ENCODE data around the gene DTX3L. TPM values are rescaled to one million over a fixed set of nuclear protein-coding genes. Genes with fewer than 3 reads are reported as not detected.

The DTX3L gene
- total and polyA plus RNA-seq, 2 of the 8 experiments (the other 6 are each of a cell fraction or from before 2014, with no cell fraction given) = 1.7 to 11.3 TPM

GRCh38 chr3:122564155-122564912, at the start of gene DTX3L, which contains the start of gene PARP9 (continued):
- TF ChIP-seq RAD21 (IDR thresholded peaks at IDR 0.05 in 1 of 2, conservative IDR thresholded peaks at IDR 0.05 in 1 of 2; ENCODE audit: low read depth in 2 of 2, low read length in 2 of 2) = 0 out of 4 replicates have a peak, but pooled peaks of 1 of the 2 experiments have one; percentile 3
- peak; percentile 57 for TF ChIP-seq KDM4A (IDR thresholded peaks at IDR 0.05; ENCODE audit: low read depth, low read length, severe bottlenecking)
- TF ChIP-seq E2F6 (IDR thresholded peaks at IDR 0.05) = peak; percentile 85
- TF ChIP-seq RBBP5 (IDR thresholded peaks at IDR 0.05; ENCODE audit: borderline replicate concordance, low read depth, low read length) = peak; percentile 96
- TF ChIP-seq TBP (IDR thresholded peaks at IDR 0.05; ENCODE audit: low read depth, low read length) = peak; percentile 31; the same call in 1 of the 2 replicates
- TF ChIP-seq SUZ12 (IDR thresholded peaks at IDR 0.05; ENCODE audit: low read length) = peak; percentile 40; the same call in 1 of the 2 replicates
- 0 out of 4 replicates have a peak, but pooled peaks of 1 of the 2 experiments have one; percentile 34 for TF ChIP-seq SIN3A (conservative IDR thresholded peaks at IDR 0.05 in 1 of 2, IDR thresholded peaks at IDR 0.05 in 1 of 2; ENCODE audit: low read depth in 1 of 2, low read length in 2 of 2)
- TF ChIP-seq ZNF274 (IDR thresholded peaks at IDR 0.05; ENCODE audit: borderline replicate concordance, extremely low read depth, low read length) = no peak
- no peak for TF ChIP-seq RFX5 (IDR thresholded peaks at IDR 0.05; ENCODE audit: borderline replicate concordance, low read depth, low read length)
- no peak for TF ChIP-seq TAF7 (optimal IDR thresholded peaks at IDR 0.05; ENCODE audit: borderline replicate concordance, low read depth, low read length)
- TF ChIP-seq JUN (IDR thresholded peaks at IDR 0.05; ENCODE audit: low read depth, low read length) = no peak
- TF ChIP-seq POLR2AphosphoS5 (IDR thresholded peaks at IDR 0.05; ENCODE audit: low read depth, low read length) = peak; percentile 56; the same call in 1 of the 2 replicates
- peak; percentile 48 for TF ChIP-seq TAF1 (IDR thresholded peaks at IDR 0.05; ENCODE audit: low read depth, low read length)
- TF ChIP-seq HDAC2 (IDR thresholded peaks at IDR 0.05; ENCODE audit: borderline replicate concordance in 1 of 2, low read depth in 2 of 2, low read length in 2 of 2) = peak in 1 of 2 experiments; percentile 92; a peak in 2 of 4 replicates
- TF ChIP-seq CREB1 (IDR thresholded peaks at IDR 0.05) = no peak; the same call in 1 of the 2 replicates
